ENCODE results near the gene CDK14.
"Not testable (repeated sequence)": the region's sequence is repeated elsewhere in the genome, so short reads cannot be mapped to it uniquely, and the experiment has no call there.

Gene CDK14

DNA sequence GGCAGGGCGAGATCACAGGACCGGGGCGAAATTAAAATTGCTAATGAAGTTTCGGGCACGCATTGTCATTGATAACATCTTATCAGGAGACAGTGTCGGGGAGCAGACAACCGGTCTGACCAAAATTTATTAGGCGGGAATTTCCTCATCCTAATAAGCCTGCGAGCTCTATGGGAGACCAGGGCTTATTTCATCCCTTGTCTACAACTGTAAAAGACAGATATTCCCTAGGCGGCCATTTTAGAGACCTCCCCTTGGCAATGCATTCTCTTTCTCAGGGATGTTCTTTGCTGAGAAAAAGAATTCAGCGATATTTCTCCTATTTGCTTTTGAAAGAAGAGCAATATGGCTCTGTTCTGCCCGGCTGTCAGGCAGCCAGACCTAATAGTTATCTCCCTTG, 198.1 kb downstream of the CDK14 start:
- DNase-seq (ENCODE audit: low read depth): not testable (repeated sequence)

DNA sequence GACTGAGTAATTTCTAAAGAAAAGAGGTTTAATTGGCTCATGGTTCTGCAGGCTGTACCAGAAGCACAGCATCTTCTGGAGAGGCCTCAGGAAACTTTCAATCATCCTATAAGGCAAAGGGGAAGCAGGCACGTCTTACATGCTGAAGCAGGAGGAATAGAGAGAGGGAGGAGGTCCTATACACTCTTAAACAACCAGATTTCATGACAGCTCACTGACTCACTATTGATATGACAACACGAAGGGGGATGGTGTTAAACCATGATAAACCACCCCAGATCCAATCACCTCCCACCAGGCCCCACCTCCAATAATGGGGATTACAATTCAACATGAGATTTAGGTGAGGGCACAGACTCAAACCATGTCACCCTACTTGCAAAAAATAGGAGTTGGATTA, 201.5 kb downstream of the CDK14 start:
- no peak for DNase-seq (ENCODE audit: low read depth)

DNA sequence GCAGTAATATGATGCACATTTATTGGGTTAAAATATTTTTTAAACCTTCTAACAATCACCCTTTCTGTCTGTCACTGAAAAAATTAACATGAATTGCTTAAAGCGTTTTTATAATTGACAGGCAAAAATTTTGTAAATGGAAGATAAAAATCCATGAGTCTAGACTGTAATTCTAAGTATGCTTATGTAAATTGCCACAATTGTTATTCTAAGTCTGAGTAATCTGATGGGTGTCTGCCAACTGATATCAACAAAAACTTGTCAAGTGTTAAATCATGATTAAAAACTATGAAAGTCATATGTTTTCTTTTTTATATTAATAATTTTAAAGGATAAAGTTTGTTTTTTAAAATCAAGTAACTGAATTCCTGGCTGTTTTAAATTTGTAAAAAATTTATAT, 208.2 kb downstream of the CDK14 start:
- DNase-seq (ENCODE audit: low read depth): no peak

DNA sequence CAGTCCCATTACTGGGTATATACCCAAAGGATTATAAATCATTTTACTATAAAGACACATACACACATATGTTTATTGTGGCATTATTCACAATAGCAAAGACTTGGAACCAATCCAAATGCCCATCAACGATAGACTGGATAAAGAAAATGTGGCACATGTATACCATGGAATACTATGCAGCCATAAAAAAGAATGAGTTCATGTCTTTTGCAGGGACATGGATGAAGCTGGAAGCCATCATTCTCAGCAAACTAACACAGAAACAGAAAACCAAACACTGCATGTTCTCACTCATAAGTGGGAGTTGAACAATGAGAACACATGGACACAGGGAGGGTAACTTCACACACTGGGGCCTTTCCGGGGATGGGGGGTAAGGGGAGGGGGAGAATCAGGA, 219.4 kb downstream of the CDK14 start:
- DNase-seq (ENCODE audit: low read depth): not testable (repeated sequence)

DNA sequence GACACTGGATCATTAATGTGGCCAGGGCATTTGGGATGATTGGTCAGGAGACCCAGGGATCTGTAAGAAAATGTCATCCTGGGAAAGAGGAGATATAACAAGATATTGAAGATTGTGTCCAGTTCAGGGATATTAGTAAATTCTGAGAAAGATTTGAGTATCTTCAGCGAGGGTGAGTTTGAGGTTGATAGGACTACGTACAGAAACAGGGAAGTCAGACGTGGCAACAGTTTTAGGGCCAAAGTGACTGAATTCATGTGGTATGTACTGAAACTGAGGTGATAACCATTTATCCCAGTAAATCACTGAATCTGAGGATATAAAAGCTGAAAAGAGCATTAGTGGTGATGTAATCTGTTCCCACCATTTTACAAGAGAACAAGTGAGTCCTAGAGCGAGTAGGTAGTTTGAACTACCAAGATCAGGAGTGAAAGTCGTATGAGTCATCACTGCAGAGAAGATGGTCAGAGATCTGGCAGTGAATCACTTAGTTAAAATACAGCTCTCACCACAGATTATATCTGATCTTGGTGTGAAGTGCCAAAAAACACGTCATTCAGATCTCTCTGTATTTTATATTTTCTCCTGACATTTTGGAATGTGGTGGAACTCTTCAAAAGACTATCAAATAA, 220.5 kb downstream of the CDK14 start:
- no peak for DNase-seq (ENCODE audit: low read depth)

DNA sequence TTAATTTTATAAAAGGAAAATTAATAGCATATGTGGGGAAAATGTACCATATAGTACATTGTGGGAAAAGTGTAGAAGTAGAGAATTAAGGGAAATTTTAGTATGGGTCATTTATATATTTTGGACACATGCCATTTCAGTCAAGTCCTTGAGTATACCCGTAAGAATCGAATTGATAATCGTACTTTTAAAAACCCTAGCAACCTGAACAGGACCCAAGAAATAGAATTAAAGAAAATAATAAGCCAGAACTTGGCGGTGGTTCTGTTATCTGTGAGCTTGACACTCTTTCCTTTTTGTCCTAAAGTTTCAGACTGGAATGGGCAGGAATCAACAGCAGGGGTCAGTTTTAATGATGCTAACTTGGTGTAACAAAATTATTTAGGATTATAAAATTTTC, 221.0 kb downstream of the CDK14 start:
- no peak for DNase-seq (ENCODE audit: low read depth)

DNA sequence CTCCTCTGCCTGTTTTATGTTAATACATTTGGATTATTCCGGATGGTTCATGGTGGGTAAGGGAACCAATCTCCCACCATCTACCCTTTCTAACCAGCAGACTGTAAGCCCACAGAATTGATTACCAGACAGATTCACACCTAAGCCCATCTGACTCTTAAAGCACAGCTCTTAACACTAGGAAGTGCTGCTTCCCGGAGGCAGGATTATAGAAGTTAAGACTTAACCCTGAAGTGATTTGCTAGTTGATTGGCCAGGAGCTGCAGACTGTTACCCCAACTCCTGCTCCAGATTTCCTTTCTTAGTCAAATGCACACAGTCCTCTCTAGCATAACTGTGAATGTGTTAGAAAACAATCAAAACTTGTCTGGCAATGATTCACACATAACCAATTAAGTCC, 221.7 kb downstream of the CDK14 start:
- no peak for DNase-seq (ENCODE audit: low read depth)

DNA sequence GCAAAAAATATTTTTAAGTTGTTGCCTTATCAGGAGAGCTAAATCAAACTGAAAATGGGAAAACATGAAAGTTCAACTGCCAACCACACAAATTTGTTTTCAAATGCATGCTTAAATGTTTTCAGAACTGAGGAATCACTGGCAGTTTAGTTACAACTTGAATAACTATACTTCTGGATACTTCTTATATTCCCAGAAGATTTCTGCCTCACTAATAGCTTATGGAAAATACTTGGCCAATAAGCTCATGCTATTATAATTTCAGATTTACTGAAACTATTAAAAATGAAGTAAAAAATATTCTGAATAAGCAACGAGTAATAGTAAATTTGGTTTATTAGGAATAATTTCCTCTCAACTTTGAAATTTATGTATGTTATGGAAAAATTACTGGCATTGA, 222.2 kb downstream of the CDK14 start:
- DNase-seq (ENCODE audit: low read depth): no peak

DNA sequence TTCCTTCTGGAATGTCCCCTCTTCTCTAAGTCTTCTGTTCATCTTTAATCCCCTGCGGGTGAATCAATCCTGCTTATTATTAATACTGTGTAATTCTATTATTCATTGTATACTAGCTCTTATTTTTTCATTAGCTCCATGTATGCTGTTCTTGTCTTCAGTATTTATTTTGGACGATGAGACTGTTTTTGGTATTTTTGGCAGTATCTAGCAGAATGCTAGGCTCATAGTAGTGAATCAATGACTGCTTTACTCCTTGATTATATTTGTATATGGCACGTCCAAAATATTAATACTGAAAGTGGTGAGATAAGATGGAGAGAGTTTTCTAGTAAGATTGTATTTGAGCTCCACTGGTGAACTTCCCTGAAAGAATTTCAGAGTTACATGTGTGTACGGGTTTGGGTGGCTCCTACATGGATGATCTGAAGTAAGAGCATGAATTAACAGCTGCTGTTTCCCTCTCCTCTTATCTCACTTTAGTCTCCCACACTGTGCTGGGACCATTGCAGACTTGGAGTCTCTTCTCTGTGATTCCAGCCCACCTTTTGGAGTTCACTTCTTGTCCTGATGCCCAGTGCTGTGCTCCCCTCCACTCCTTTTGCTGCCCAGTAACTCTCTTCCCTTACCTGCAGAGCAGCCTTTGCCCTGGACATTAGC, 226.0 kb downstream of the CDK14 start:
- DNase-seq (ENCODE audit: low read depth): no peak

DNA sequence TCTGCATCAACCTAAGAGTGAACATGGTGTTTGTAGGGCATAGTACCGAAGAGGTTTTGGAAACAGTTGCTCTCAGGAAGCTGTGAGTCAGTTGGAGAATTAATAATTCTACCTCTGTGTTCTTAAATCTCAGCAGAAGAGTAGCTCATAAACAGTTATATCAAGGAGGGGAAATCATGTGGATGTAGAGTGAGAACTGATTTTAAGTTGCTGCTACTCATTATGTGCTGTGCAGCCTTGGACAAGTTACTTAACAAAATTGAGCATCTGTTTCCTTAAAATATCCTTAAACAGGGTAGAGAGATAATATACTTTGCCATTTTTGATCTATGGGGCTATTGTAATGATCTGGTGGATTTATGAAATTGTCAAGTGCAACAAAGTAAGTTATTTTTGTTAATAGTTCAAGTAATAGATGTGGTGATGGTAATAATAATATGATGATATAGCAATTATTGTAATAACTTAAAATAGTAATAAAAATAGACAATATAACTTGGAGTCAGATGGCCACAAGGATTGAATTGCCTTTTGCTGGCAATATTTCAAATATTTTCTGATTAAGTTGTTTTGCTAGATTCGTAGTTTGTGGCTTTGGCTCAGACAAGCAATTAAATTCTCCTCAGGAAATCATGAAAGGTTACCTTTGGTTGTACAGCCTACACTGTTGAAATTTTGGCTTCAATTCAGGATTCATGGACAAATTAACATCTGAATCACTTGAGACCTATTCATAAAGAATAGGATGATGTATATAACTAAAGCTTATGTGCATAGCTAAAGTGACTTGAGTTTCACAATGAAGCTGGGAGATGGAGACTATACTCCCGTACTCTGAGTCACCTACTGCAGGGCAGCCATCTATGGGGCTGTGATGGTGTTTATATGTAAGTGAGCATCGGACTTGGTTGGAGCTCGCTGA, 228.5 kb downstream of the CDK14 start:
- DNase-seq (ENCODE audit: low read depth): no peak

DNA sequence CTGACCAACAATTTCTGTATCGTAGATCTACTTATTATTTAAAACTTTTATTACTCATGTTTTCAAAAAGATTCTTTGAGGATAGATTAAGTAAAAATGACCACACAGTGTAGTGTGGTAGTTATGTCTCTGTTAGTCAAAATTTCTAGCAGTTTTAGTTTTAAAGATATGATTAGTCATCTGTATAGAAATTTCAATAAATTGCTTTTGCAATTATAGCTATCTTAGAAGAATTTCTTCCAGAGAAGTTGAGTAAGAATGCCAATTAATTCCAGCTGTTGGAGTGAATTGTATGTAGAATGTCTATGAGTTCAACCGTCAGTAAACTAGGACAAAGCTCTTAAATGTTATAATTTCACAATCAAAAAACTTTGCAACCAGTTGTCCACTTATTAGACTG, 229.7 kb downstream of the CDK14 start:
- no peak for DNase-seq (ENCODE audit: low read depth)

DNA sequence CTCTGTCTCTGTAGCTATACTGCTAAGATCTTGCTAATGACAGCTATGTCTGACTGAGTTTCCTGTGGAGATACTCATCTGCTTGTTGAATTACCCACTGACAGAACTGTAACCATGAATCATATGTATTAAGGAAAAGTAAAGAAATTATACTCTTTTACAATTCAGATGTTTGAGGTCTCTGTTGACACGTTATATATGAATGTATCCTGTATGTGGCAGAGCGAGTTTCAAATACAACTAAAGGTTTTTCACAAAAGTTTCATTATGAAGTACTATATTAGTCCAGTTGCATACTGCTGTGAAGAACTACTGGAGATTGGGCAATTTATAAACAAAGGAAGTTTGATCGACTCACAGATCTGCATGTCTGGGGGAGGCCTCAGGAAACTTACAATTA, 232.5 kb downstream of the CDK14 start:
- DNase-seq (ENCODE audit: low read depth): no peak

DNA sequence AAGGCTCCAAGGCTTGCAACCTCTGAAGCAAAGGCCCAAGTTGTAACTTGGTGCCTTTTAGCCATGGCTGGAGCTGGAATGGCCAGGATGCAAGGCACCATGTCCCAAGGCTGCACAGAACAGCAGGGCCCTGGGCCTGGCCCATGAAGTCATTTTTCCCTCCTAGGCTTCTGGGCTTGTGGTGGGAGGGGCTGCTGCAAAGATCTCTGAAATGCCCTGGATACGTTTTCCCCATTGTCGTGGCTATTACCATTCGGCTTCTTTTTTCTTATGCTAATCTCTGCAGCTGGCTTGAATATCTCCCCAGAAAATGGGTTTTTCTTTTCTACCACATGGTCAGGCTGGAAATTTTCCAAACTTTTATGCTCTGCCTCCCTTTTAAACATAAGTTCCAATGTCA, 234.2 kb downstream of the CDK14 start:
- DNase-seq (ENCODE audit: low read depth): no peak

DNA sequence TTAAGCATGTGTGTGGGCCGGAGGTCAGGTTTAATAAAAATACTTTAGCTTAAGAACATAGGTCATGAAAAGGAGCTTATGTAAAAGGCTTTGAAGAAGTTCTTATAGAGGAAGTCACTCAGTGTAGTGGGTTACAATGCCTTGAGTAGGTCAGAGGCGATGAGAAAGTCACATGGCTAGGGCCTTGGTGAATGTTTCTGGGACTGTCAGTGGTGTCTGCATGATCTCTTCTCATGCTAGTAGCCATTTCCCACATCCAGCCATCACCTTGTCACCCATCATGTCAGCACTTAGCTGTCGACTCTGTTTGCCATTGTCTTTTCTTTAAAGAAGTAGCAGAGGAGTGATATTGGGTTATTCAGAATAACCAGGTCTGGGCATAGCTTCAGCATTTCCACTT, 236.6 kb downstream of the CDK14 start:
- DNase-seq (ENCODE audit: low read depth): no peak

DNA sequence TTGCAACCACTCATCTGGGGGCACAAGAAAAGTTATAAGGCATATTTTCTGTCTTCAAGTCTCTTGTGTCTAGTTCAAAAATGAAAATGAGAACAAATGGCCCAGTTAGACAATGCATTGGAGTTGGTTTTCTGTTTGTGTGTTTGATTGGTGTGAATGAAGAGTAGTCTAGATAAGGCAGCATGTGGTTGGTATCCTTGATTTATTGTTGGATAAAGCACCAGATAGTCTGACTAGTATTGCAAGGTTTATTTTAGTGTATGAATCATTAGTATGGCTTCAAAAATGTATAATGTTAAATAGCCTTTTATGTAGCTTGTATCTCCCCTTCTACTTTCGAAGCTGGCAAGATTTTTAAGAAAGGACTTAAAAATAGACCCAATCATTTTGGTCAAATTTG, 237.3 kb downstream of the CDK14 start:
- no peak for DNase-seq (ENCODE audit: low read depth)

DNA sequence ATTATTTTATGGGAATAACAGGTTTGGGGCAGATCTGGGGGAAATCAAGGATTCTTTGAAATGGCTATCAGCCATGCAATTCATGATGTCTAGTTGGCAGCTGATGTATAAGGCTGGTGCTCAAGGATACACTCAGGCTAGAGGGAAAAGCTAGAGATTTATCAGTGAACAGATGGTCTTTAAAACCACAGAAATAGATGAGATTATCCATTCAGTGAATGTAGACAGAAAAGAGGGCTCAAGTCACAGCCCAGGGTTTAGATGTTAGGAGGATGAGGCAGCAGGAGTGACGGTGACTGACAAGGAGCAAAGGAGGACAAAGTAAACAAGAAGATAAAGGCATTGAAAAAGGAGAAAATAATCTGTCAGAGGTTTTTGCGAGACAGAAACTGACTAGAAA, 238.7 kb downstream of the CDK14 start:
- DNase-seq (ENCODE audit: low read depth): no peak

DNA sequence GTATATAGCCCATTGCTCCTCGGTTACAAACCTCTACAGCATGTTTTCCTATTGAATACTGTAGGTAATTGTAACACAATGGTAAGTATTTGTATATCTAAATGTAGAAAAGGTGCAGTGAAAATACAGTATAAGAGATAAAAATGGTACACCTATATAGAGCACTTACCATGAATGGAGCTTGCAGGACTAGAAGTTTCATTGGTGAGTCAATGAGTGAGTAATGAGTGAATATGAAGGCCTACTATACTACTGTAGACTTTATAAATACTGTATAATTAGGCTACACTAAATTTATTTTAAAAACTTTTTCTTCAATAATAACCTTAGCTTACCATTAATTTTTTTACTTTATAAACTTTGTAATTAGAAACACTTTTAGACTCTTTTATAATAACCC, 239.7 kb downstream of the CDK14 start:
- DNase-seq (ENCODE audit: low read depth): no peak

DNA sequence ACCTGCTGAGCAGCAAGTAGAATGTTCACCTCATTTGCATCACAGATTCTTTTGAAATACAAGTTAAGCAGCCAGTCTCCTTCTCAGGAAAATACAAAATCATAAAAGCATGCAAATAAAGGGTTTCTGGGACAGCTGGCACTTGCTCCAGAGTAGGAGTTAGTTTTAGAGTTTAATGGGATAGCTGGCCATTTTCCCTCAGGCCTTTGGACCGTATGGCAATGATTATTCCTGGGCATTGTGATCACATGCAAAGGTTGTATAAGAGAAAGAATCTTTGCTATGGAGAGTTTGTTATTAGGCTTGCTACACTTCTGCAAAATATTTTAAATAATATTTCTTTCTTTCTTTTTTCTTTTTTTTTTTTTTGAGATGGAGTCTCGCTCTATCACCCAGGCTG, 240.8 kb downstream of the CDK14 start:
- no peak for DNase-seq (ENCODE audit: low read depth)

DNA sequence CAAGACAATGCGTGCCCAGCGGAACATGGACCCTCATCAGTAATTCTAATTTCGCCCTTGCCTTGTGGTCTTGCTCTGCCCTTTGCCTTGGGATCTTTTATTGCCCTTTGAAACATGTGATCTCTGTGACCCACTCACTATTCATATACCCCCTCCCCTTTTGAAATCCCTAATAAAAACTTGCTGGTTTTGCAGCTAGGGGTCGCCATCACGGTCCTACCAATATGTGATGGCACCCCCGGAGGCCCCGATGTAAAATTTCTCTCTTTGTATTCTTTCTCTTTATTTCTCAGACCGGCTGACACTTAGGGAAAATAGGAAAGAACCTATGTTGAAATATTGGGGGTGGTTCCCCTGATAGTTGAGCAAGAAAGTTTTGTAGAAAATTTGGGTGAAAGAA, 242.7 kb downstream of the CDK14 start:
- DNase-seq (ENCODE audit: low read depth): no peak

DNA sequence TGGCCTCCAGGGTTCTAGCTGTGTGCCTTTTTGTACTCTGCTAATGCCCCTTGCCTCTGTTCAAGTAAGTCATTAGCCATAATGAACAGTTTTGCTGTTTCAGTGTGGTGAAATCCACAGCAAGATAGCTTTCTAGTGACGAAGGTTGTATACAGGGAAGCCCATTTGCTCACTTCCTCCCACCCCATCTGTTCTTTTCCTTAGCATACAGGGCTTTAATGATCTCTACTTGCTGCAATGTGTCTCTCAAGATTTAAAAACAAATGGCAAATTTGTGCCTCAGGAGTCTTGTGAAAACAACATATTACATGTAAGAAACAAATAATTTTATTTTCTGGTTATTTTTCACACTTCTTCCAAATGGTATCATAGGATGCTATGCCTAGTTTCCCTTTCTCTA, 243.2 kb downstream of the CDK14 start:
- no peak for DNase-seq (ENCODE audit: low read depth)

DNA sequence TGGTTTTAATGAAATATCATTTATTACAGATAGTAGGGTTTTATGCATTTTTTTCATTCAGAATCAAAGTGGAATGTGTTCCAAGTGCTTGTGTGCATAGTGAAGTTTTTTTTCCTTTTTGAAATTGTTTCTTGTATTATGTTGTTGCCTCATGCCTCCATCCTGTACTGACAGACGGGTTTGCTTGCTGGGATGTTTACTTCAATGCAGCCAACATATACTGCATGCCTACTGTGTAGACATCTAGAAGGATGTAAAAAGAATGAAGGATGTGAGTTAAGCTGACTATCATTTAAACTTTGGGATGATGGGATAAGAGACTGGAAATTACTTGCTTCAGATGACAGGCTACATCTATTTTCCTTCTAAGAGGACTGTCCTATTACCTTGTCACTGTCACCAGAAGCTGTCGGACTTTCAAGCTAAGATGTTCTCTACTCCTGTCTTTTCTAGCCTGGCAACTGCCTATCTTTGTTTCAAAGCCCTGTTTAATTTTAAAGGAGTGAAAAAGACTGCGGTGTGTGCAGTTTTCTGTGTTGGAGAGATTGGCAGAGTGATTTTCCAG, 243.7 kb downstream of the CDK14 start:
- no peak for DNase-seq (ENCODE audit: low read depth)

DNA sequence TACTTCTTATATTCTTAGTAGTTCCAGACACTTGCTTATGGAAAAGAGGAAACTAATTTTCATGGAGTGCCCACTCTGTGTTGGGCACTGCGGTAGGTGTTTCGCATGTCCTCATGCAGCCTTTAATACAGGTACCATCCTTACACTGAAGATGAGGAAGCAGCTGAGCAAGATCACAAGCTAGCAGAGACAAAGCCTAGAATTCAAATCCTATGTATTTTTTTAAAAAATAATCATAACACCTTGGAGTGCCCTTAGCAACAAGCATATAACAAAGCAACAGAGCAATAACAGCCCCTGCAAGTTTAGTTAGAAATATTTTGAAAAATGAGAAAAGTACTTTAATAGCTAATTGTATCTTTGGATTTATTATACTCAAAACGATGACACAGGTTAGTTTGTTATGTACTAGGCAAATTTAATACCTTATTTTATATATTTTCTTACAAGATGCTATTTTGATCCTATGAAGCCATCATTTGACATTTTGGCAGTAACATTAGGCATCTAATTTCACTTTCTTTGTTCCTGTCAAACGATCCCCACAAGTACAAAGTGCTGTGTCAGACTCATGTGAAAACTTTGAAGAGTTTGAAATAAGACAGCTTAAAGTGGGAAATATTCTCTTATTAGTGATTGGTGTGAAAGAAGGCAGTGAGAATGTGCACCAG, 245.8 kb downstream of the CDK14 start:
- no peak for DNase-seq (ENCODE audit: low read depth)
